Ovary (tissue), 9 donors: Measurements from ENCODE around the gene S100A5. TPM values are rescaled to one million over a fixed set of nuclear protein-coding genes. Genes with fewer than 3 reads are reported as not detected.
A peak's percentile ranks its signal among the peaks of the same experiment; 100 is the strongest.

Experiments used
- DNase-seq, 5 donors: peaks; one replicate each; pipeline ENCODE4 v3.0.0-alpha.2; 2019 to 2020
- H3K27ac ChIP-seq, 2 donors: fragments of 200-600 bp; one replicate each; pipeline versions ENCODE4 v1.5.1 to v1.8.0; 2019 to 2022
- H3K27me3 ChIP-seq: fragments of 200-600 bp; one replicate; pipeline ENCODE4 v1.8.0; 2022
- H3K36me3 ChIP-seq: fragments of 200-600 bp; sonication (generic); one replicate; pipeline ENCODE4 v1.5.1; 2019
- H3K4me1 ChIP-seq: one replicate; pipeline ENCODE4 v1.8.1; 2013; ENCODE audit warnings: mild to moderate bottlenecking, moderate library complexity; ENCODE audit not compliant: insufficient read depth
- H3K4me3 ChIP-seq: fragments of 200-600 bp; sonication (generic); one replicate; pipeline ENCODE4 v1.5.1; 2017
- H3K9me3 ChIP-seq, 2 donors: fragments of 200-600 bp in 1 of 2; sonication (generic) in 1 of 2; one replicate each; pipeline versions ENCODE4 v1.5.1 to v1.8.1; 2013 to 2019; ENCODE audit warnings: mild to moderate bottlenecking in 1 of 2, moderate library complexity in 1 of 2
- CTCF ChIP-seq, 3 donors: fragments of 450-650 bp in 2 of 3; fragments of 200-600 bp in 1 of 3; IDR thresholded peaks; one replicate each; pipeline versions ENCODE4 v1.5.1 to v1.8.0; 2016 to 2022; ENCODE audit warnings: antibody characterized with exemption in 3 of 3, mild to moderate bottlenecking in 1 of 3
- EP300 ChIP-seq: sonication (generic); formaldehyde crosslinking; IDR thresholded peaks from one replicate; pipeline ENCODE4 v1.6.1; 2017; ENCODE audit warnings: antibody characterized with exemption
- POLR2A ChIP-seq: fragments of 450-650 bp; IDR thresholded peaks from one replicate; pipeline ENCODE4 v1.6.1; 2017; ENCODE audit warnings: antibody characterized with exemption, mild to moderate bottlenecking, moderate library complexity
- whole genome bisulfite sequencing, 3 donors: extraction: QIAGEN DNeasy Blood & Tissue Kit in 1 of 3; methylation state at CpG; one replicate each; pipeline versions ENCODE4 v1.1.5 to v1.1.7; 2013 to 2017; 5-methylcytosine and 5-hydroxymethylcytosine counted together
- intact Hi-C, 4 donors: fragments of 100-400 bp; cut with DNase I; formaldehyde crosslinking; loops; one replicate each; pipeline versions ENCODE4 v1.11.0 to v1.15.1; 2022 to 2023
- polyA plus RNA-seq, 2 donors: library from polyadenylated mRNA; stranded (reverse); fragments of 200-250 nt in 1 of 2; fragments of 350-450 nt in 1 of 2; fragmentation: Illumina TruSeq in 1 of 2; extraction: RNeasy Lipid Tissue Mini Kit (QIAGEN cat#74804) in 1 of 2; gene quantifications; one replicate each; pipeline ENCODE4 v1.2.3, GENCODE V29; 2013 to 2014
- total RNA-seq, 7 donors: library from RNA; depleted of rRNA in 2 of 7; stranded (reverse); fragments of >200 nt in 2 of 7; fragmentation: NEBNext Ultra II Directional in 3 of 7; extraction: Animal tissue kit (Norgen Biotek cat#: 25700) in 3 of 7; gene quantifications; one replicate each; pipeline versions ENCODE4 v1.1.0 to v1.2.4, GENCODE V29; 2016 to 2023
- donor health status: DM: no; HTN: no; CAD: no; lungs with moderate emphysema.
- donor health status: DM: no; HTN: no; CAD: no.
- donor health status: Bipolar disorder and iron deficiency.
- donor health status: DM: yes; HTN: yes; CAD: no.
- donor health status: DM: no; HTN: no; CAD: no.
- donor health status: DM: yes; HTN: yes; CAD: no.

Gene S100A5
- total and polyA plus RNA-seq, 9 donors = not detected

GRCh38 chr1:153531638-153532037 is 9.1 kb downstream of the S100A5 start:
- H3K27ac ChIP-seq = no peak overlapping the region
- intact Hi-C loops = loop anchor here in 2 of 4 donors (2.0 to 5.0 kb wide), 3 partner anchors 35 to 136 kb away; no protein-coding TSS in a partner anchor
- H3K27me3 ChIP-seq = no peaks in the 10 kb centered on the region
- DNase-seq = peak in 1 of 5 donors; percentile 8
- H3K36me3 ChIP-seq = no peaks in the 10 kb centered on the region
- WGBS, 3 donors = 88 to 93% (median 89%) methylated on average over 3 of the region's 3 CpGs
- TF ChIP-seq POLR2A = no peak
- no peak for TF ChIP-seq EP300
- TF ChIP-seq CTCF (IDR thresholded peaks at IDR 0.05) = no peak
- peaks cover 18% of the 10 kb centered on the region for H3K4me1 ChIP-seq
- H3K4me3 ChIP-seq = no peak overlapping the region
- H3K9me3 ChIP-seq = no peaks in the 10 kb centered on the region

- WGBS, 3 donors = 84 to 91% (median 89%) methylated on average over 5 of the region's 5 CpGs
- H3K27me3 ChIP-seq = no peaks in the 10 kb centered on the region
- no peaks in the 10 kb centered on the region for H3K36me3 ChIP-seq
- peaks cover 11% of the 10 kb centered on the region for H3K4me1 ChIP-seq
- H3K27ac ChIP-seq = no peak overlapping the region
- TF ChIP-seq POLR2A (no peak), EP300 (no peak), CTCF (IDR thresholded peaks at IDR 0.05) (no peak)
- H3K9me3 ChIP-seq = no peaks in the 10 kb centered on the region
- peak in 2 of 5 donors; percentile 1 to 3 for DNase-seq
- H3K4me3 ChIP-seq = no peak overlapping the region
- intact Hi-C loops = no loop called here
Observed at GRCh38 chr1:153527683-153528040, 13.1 kb downstream of the S100A5 start.

- Histone ChIP-seq H3K36me3 (no peaks in the 10 kb centered on the region), H3K9me3 (no peaks in the 10 kb centered on the region), H3K4me3 (no peak overlapping the region), H3K27me3 (no peaks in the 10 kb centered on the region), H3K4me1 (peaks cover 11% of the 10 kb centered on the region), H3K27ac (peak overlapping the region in 1 of 2 donors; percentile 37)
- intact Hi-C loops = no loop called here
- peak in 2 of 5 donors; percentile 8 to 20 for DNase-seq
- WGBS, 3 donors = 90 to 92% (median 91%) methylated on average over 8 of the region's 8 CpGs
- TF ChIP-seq POLR2A = no peak
- no peak for TF ChIP-seq EP300
- no peak for TF ChIP-seq CTCF (IDR thresholded peaks at IDR 0.05)
Observed at GRCh38 chr1:153527023-153527682, 13.6 kb downstream of the S100A5 start.

GRCh38 chr1:153526132-153526543 is 14.6 kb downstream of the S100A5 start:
- Histone ChIP-seq H3K36me3 (no peaks in the 10 kb centered on the region), H3K27ac (peak overlapping the region in 1 of 2 donors; percentile 37), H3K4me1 (peaks cover 11% of the 10 kb centered on the region), H3K9me3 (no peaks in the 10 kb centered on the region), H3K27me3 (no peaks in the 10 kb centered on the region), H3K4me3 (no peak overlapping the region)
- intact Hi-C loops = no loop called here
- TF ChIP-seq CTCF (IDR thresholded peaks at IDR 0.05) = no peak
- TF ChIP-seq EP300 = no peak
- TF ChIP-seq POLR2A = no peak
- peak in 1 of 5 donors; percentile 45 for DNase-seq
- 10 to 23% (median 13%) methylated on average over 8 of the region's 8 CpGs for WGBS, 3 donors
